ENCODE data around the gene GOLGA1.

The GOLGA1 gene

DNA sequence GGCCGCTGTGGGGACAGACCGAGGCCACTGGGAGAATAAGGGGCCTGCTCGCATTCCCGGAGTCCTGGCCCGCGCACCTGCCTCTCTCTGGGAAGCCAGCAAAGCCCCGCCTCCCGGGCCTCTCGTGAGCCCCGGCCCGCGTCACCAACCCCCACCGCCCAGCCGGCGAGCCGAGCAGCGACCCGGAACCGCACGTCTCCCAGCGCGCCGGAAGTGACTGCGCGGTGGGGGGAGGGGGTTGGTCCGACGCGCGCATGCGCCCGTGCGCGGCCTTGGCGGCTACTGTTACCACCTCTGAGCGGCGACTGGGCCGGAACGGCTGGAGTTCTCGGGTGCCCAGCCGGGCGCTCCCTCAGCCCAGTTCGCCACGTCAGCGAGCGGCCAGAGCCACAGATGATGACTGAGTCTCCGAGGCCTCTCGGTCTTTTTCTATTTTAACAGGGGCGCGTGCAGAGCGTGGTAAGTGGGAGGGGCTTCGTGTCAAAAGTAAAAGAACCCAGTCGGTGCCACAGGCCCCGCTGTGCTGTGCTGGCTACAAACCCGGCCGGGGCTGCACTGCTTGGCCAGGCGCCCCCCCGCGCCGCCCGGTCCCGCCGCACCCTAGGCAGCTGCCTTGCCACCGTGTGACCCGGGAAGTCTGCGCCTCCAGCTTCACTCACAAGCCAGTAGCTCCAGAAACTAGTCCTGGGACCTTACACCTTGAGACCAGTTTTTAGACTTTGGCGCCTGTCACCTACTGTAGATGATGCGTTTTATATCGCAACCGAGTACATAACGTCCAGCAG is at the start of gene GOLGA1:
Gene GOLGA1 (minus strand): TSS at position 190 of the 785 bp plus-strand sequence. CDS start 2,372 bp downstream, outside the sequence.
- TF ChIP-seq ZFX (IDR thresholded peaks at IDR 0.05; ENCODE audit: borderline replicate concordance) = no peak
- TF ChIP-seq, protein P1, sequence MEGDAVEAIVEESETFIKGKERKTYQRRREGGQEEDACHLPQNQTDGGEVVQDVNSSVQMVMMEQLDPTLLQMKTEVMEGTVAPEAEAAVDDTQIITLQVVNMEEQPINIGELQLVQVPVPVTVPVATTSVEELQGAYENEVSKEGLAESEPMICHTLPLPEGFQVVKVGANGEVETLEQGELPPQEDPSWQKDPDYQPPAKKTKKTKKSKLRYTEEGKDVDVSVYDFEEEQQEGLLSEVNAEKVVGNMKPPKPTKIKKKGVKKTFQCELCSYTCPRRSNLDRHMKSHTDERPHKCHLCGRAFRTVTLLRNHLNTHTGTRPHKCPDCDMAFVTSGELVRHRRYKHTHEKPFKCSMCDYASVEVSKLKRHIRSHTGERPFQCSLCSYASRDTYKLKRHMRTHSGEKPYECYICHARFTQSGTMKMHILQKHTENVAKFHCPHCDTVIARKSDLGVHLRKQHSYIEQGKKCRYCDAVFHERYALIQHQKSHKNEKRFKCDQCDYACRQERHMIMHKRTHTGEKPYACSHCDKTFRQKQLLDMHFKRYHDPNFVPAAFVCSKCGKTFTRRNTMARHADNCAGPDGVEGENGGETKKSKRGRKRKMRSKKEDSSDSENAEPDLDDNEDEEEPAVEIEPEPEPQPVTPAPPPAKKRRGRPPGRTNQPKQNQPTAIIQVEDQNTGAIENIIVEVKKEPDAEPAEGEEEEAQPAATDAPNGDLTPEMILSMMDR (IDR thresholded peaks at IDR 0.05) = no peak
- peak within 1 kb of the TSS; percentile 94 for H3K27ac ChIP-seq

DNA sequence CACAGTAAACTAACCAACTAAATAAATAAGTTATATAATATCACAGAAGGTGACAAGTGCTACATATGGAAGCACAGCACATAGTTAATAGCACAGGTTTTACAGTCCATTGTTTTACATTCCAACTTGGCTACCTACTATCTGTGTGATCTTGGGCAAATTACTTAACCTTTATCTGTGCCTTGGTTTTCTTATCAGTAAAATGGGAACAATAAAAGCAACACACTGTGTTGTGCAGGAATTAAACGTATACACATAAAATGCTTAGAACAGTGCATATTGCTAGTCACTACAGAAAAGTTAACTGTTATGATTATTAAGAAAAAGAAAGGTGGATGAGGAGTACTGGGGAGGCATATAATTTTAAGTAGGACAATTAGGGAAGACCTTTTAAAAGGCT is 42.8 kb upstream of the GOLGA1 start:
- no peak overlapping the region for H3K27ac ChIP-seq
- TF ChIP-seq ZFX (IDR thresholded peaks at IDR 0.05; ENCODE audit: borderline replicate concordance) = no peak
- TF ChIP-seq, protein P1 (IDR thresholded peaks at IDR 0.05) = no peak

DNA sequence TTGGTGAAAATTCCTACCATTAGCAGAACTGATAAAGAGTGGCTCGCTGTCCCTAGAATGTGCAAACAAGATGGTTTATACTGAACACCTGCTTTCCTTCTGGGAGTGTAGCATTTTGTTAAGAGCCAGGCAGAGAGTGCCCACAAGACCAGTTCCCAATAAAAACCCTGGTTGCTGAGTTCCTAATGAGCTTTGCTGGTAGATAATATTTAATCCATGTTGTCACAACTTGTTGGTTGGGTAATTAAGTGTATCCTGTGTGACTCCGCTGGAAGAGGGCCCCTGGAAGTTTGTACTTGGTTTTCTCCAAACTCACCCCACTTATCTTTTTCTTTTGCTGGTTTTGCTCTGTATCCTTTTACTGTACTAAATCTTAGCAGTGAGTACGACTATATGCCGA is 39.5 kb upstream of the GOLGA1 start:
- H3K27ac ChIP-seq = no peak overlapping the region
- TF ChIP-seq, protein P1 (IDR thresholded peaks at IDR 0.05) = no peak
- TF ChIP-seq ZFX (IDR thresholded peaks at IDR 0.05; ENCODE audit: borderline replicate concordance) = no peak

- TF ChIP-seq, protein P1 (IDR thresholded peaks at IDR 0.05) = no peak
- TF ChIP-seq ZFX (IDR thresholded peaks at IDR 0.05; ENCODE audit: borderline replicate concordance) = no peak
- no peak overlapping the region for H3K27ac ChIP-seq
Observed at GRCh38 chr9:124975131-124975530, 34.2 kb upstream of the GOLGA1 start.

- TF ChIP-seq, protein P1 (IDR thresholded peaks at IDR 0.05) = no peak
- TF ChIP-seq ZFX (IDR thresholded peaks at IDR 0.05; ENCODE audit: borderline replicate concordance) = no peak
- H3K27ac ChIP-seq = no peak overlapping the region
Observed at GRCh38 chr9:124973807-124974206, 32.9 kb upstream of the GOLGA1 start.

- TF ChIP-seq, protein P1 (IDR thresholded peaks at IDR 0.05) = no peak
- no peak for TF ChIP-seq ZFX (IDR thresholded peaks at IDR 0.05; ENCODE audit: borderline replicate concordance)
- H3K27ac ChIP-seq = no peak overlapping the region
Observed at GRCh38 chr9:124972241-124972770, 31.4 kb upstream of the GOLGA1 start.

DNA sequence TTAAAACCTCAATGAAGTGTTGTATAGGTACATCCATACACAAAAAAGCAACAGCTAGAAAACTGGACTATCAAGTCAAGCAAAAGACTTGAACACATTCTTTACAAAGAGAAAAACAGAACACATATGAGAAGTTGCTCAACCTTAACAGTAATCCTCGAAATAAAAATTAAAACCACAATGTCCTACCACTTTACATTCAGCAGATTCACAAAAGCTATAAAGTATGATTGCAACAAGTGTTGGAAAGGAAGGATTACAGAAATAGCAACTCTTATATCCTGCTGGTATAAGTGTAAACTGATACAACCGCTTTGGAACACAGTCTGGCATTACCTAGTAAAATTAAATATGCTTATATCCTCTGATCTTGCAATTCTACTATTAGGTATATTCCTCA is 28.5 kb upstream of the GOLGA1 start:
- H3K27ac ChIP-seq = no peak overlapping the region
- TF ChIP-seq, protein P1 (IDR thresholded peaks at IDR 0.05) = no peak
- TF ChIP-seq ZFX (IDR thresholded peaks at IDR 0.05; ENCODE audit: borderline replicate concordance) = no peak

All from 22Rv1 (cell line).